MCF 10A (cell line): ENCODE measurements around the gene DNAJC6. TPM values are rescaled to one million over a fixed set of nuclear protein-coding genes. Genes with fewer than 3 reads are reported as not detected.

Source experiments
- BruUV-seq: library from RNA; stranded (reverse); fragments of 400-500 nt; replicated peaks from 2 replicates; lab custom pipeline; 2021; lab: Mats Ljungman, UMichigan
- CTCF ChIA-PET: fragments of 300-600 bp; sonication (Branson Sonifier 250); formaldehyde crosslinking; extraction: SDS; loops from one replicate; lab custom pipeline; 2021; ENCODE audit warnings: antibody characterized with exemption, inconsistent platforms; lab: Yijun Ruan, JAX
- POLR2A ChIA-PET: fragments of 300-600, 350-650 bp; sonication (Branson Sonifier 250); formaldehyde crosslinking; extraction: SDS; loops from one replicate; lab custom pipeline; 2020; ENCODE audit warnings: antibody characterized with exemption, inconsistent platforms; lab: Yijun Ruan, JAX
- DNase-seq: peaks from one replicate; pipeline ENCODE4 v3.0.0-alpha.2; 2018; ENCODE audit not compliant: unreplicated experiment
- H3K27ac Mint-ChIP-seq: one replicate; pipeline ENCODE4 v1.8.0; 2022; ENCODE audit warnings: mild to moderate bottlenecking, low read depth, mixed read lengths; ENCODE audit not compliant: unreplicated experiment
- H3K27me3 Mint-ChIP-seq: one replicate; pipeline ENCODE4 v1.8.0; 2022; ENCODE audit warnings: mixed read lengths; ENCODE audit not compliant: insufficient read depth, unreplicated experiment
- H3K36me3 Mint-ChIP-seq: one replicate; pipeline ENCODE4 v1.8.0; 2022; ENCODE audit warnings: mild to moderate bottlenecking, moderate library complexity, mixed read lengths; ENCODE audit not compliant: insufficient read depth, unreplicated experiment
- H3K4me1 Mint-ChIP-seq: one replicate; pipeline ENCODE4 v1.8.0; 2022; ENCODE audit warnings: mixed read lengths; ENCODE audit not compliant: insufficient read depth, unreplicated experiment
- H3K4me3 Mint-ChIP-seq: one replicate; pipeline ENCODE4 v1.8.0; 2022; ENCODE audit warnings: mild to moderate bottlenecking, moderate library complexity, mixed read lengths; ENCODE audit not compliant: unreplicated experiment
- H3K9me3 Mint-ChIP-seq: one replicate; pipeline ENCODE4 v1.8.0; 2022; ENCODE audit warnings: mixed read lengths; ENCODE audit not compliant: unreplicated experiment
- CTCF ChIP-seq: fragments of 200-600 bp; IDR thresholded peaks from one replicate; pipeline ENCODE4 v1.8.0; 2022; ENCODE audit warnings: antibody characterized with exemption, mild to moderate bottlenecking; ENCODE audit not compliant: unreplicated experiment
- intact Hi-C: fragments of 100-400 bp; cut with micrococcal nuclease; formaldehyde crosslinking; loops from 2 replicates; pipeline ENCODE4 v1.14.1; 2022
- total RNA-seq: library from RNA; stranded (reverse); gene quantifications from 2 replicates; pipeline ENCODE4 v1.2.3, GENCODE V29; 2022

Gene DNAJC6
- total RNA-seq, 1 experiment from 2014 or later = 7.9 TPM

GRCh38 chr1:65431111-65431705, 121.9 kb downstream of the DNAJC6 start:
- no TSS peak for BruUV-seq
- H3K27ac Mint-ChIP-seq = peak overlapping the region; percentile 93
- CTCF ChIA-PET = interaction anchor here (0.6 to 4.0 kb wide), 24 partner anchors 9 to 1039 kb away, joined by 3 to 42 read pairs (median 4); no protein-coding TSS in a partner anchor
- intact Hi-C loops = loop anchor here (1.0 to 10.0 kb wide), 3 partner anchors 194 to 256 kb away; no protein-coding TSS in a partner anchor
- no peaks in the 10 kb centered on the region for H3K9me3 Mint-ChIP-seq
- no peaks in the 10 kb centered on the region for H3K27me3 Mint-ChIP-seq
- H3K4me3 Mint-ChIP-seq = peak overlapping the region; percentile 76
- peak; percentile 60 for DNase-seq
- H3K36me3 Mint-ChIP-seq = peaks cover 85% of the 10 kb centered on the region
- TF ChIP-seq CTCF = peak; percentile 44
- H3K4me1 Mint-ChIP-seq = peaks cover 44% of the 10 kb centered on the region
- POLR2A ChIA-PET = interaction anchor here (0.9 to 11.4 kb wide), 4 partner anchors 11 to 257 kb away, joined by 3 to 144 read pairs (median 6); partner anchors contain the start of genes LEPR and LEPROT

- Mint-ChIP-seq H3K4me3 (no peak overlapping the region), H3K27me3 (no peaks in the 10 kb centered on the region), H3K4me1 (peaks cover 41% of the 10 kb centered on the region), H3K27ac (peak overlapping the region; percentile 59), H3K36me3 (peaks cover 85% of the 10 kb centered on the region), H3K9me3 (no peaks in the 10 kb centered on the region)
- DNase-seq = no peak
- no peak for TF ChIP-seq CTCF
- POLR2A ChIA-PET = interaction anchor here (11.4 kb wide), 1 partner anchor 12 kb away, joined by 144 read pairs; the partner anchor contains the start of genes LEPR and LEPROT
- intact Hi-C loops = loop anchor here (5.0 to 10.0 kb wide), 2 partner anchors 192 to 196 kb away; no protein-coding TSS in a partner anchor
- CTCF ChIA-PET = interaction anchor here (0.7 to 1.4 kb wide), 2 partner anchors 26 to 1323 kb away, joined by 4 read pairs; no protein-coding TSS in a partner anchor
- no TSS peak for BruUV-seq
These were observed 123.6 kb downstream of the DNAJC6 start for GRCh38 chr1:65432918-65433317.

GRCh38 chr1:65434255-65434654, 124.9 kb downstream of the DNAJC6 start:
- no peak for TF ChIP-seq CTCF
- Mint-ChIP-seq H3K36me3 (peaks cover 79% of the 10 kb centered on the region), H3K27ac (no peak overlapping the region), H3K4me1 (peaks cover 36% of the 10 kb centered on the region), H3K27me3 (no peaks in the 10 kb centered on the region), H3K4me3 (no peak overlapping the region), H3K9me3 (no peaks in the 10 kb centered on the region)
- DNase-seq = no peak
- POLR2A ChIA-PET = interaction anchor here (11.4 kb wide), 1 partner anchor 14 kb away, joined by 144 read pairs; the partner anchor contains the start of genes LEPR and LEPROT
- intact Hi-C loops = loop anchor here (5.0 to 10.0 kb wide), 2 partner anchors 191 to 197 kb away; no protein-coding TSS in a partner anchor
- no TSS peak for BruUV-seq
- CTCF ChIA-PET = interaction anchor here (1.4 to 5.4 kb wide), 2 partner anchors 25 to 253 kb away, joined by 4 to 46 read pairs; no protein-coding TSS in a partner anchor

- CTCF ChIA-PET = interaction anchor here (0.9 to 5.4 kb wide), 3 partner anchors 20 to 253 kb away, joined by 4 to 46 read pairs (median 4); no protein-coding TSS in a partner anchor
These were observed 125.4 kb downstream of the DNAJC6 start for GRCh38 chr1:65434760-65435159.

More at GRCh38 chr1:65434760-65435159, 125.4 kb downstream of the DNAJC6 start:
- no TSS peak for BruUV-seq
- POLR2A ChIA-PET = interaction anchor here (0.7 to 11.4 kb wide), 2 partner anchors 14 to 100 kb away, joined by 4 to 144 read pairs; partner anchors contain the start of genes LEPR and LEPROT
- DNase-seq = no peak
- no peak overlapping the region for H3K27ac Mint-ChIP-seq
- TF ChIP-seq CTCF = no peak
- H3K9me3 Mint-ChIP-seq = no peaks in the 10 kb centered on the region
- H3K36me3 Mint-ChIP-seq = peaks cover 74% of the 10 kb centered on the region
- no peaks in the 10 kb centered on the region for H3K27me3 Mint-ChIP-seq
- intact Hi-C loops = loop anchor here (5.0 to 10.0 kb wide), 2 partner anchors 190 to 197 kb away; no protein-coding TSS in a partner anchor
- H3K4me1 Mint-ChIP-seq = peaks cover 31% of the 10 kb centered on the region
- H3K4me3 Mint-ChIP-seq = no peak overlapping the region
